Measurements from ENCODE around the gene DRAM2. TPM values are rescaled to one million over a fixed set of nuclear protein-coding genes. Genes with fewer than 3 reads are reported as not detected.

DRAM2 gene
- total RNA-seq, 4 donors from 2014 or later, result 26.8 to 45.0 (median 40.3) TPM

DNA sequence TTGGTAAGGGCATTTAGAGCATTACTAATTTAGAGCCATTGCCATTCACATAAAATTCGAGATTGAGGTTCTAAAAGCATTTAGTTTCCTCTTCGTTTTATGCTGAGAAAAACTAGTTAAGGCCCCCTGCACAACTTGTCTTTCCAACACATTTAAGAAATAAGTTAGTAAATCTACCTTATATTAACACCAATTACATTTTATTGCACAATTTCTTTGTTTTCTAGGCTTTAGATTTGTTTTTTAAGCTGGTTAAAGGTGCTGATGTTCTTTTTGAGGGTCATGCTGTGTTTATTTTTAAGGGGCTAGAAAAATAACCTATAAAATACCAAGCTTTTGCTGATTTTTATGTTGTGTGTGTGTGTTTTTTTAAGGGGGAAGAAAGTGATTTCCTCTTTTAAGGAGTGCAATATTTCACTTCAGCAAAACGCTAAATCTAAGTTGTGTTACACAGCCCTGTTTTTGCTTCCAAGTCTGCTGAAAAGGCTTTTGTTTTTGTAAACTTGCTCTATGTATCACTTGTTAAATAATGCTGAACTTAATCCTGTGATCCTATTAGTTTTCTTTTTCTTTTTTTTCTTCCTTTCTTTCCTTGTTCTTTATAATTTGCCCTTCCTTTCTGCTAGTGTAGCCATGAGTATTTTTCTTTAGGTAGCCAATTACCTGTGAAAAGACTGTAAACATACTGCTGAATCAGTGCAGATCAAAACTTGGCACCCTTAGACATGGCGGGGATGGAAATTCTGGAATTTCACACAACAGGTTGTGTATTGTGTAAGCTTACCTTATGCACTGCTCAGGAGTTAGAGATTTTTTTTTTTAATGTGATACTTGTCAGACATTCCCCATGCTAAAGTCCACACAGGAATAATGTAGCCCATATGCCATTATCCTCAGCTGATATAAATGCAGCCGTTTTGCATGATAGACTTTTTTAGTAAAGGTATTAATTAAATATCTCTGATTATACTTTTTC is 1.6 kb upstream of the DRAM2 start:
- no peak for DNase-seq (ENCODE audit: low spot score in 2 of 2)
- no peak overlapping the region for H3K4me3 ChIP-seq (ENCODE audit: low read depth, poor library complexity, severe bottlenecking)

GRCh38 chr1:111140680-111140967 is 731 bp upstream of the DRAM2 start:
- TF ChIP-seq CTCF (IDR thresholded peaks at IDR 0.05), result no peak
- TF ChIP-seq POLR2A (IDR thresholded peaks at IDR 0.05), result no peak
- 0% methylated on average over 8 to 9 of the region's 9 CpGs for WGBS, 2 donors
- no peak for DNase-seq (ENCODE audit: low spot score in 2 of 2)
- intact Hi-C loops (cut with DNase I; ENCODE audit: low total_unique reads), result no loop called here
- H3K4me3 ChIP-seq (ENCODE audit: low read depth, poor library complexity, severe bottlenecking), result peak overlapping the region; percentile 88

More for the DNA sequence above, 1.6 kb upstream of the DRAM2 start:
- 28 to 32% methylated on average over 5 of the region's 5 CpGs for WGBS, 2 donors
- TF ChIP-seq CTCF (IDR thresholded peaks at IDR 0.05), result no peak
- no peak for TF ChIP-seq POLR2A (IDR thresholded peaks at IDR 0.05)
- intact Hi-C loops (cut with DNase I; ENCODE audit: low total_unique reads), result no loop called here

- H3K4me3 ChIP-seq (ENCODE audit: low read depth, poor library complexity, severe bottlenecking), result peak overlapping the region; percentile 88
- TF ChIP-seq POLR2A (IDR thresholded peaks at IDR 0.05), result no peak
- no peak for TF ChIP-seq CTCF (IDR thresholded peaks at IDR 0.05)
- DNase-seq (ENCODE audit: low spot score in 2 of 2), result peak; percentile 36 to 82
- intact Hi-C loops (cut with DNase I; ENCODE audit: low total_unique reads), result no loop called here
- 0 to 1% methylated on average over 30 to 33 of the region's 33 CpGs for WGBS, 2 donors
These were observed 453 bp downstream of the DRAM2 start for GRCh38 chr1:111139324-111139955.

GRCh38 chr1:111133866-111134265 is 6.0 kb downstream of the DRAM2 start:
- no peak for DNase-seq (ENCODE audit: low spot score in 2 of 2)
- WGBS, 2 donors, result 94 to 96% methylated on average over 1 of the region's 1 CpG
- intact Hi-C loops (cut with DNase I; ENCODE audit: low total_unique reads), result no loop called here
- no peak overlapping the region for H3K4me3 ChIP-seq (ENCODE audit: low read depth, poor library complexity, severe bottlenecking)
- no peak for TF ChIP-seq POLR2A (IDR thresholded peaks at IDR 0.05)
- no peak for TF ChIP-seq CTCF (IDR thresholded peaks at IDR 0.05)

GRCh38 chr1:111131693-111132092 is 8.2 kb downstream of the DRAM2 start:
- 85 to 92% methylated on average over 4 of the region's 4 CpGs for WGBS, 2 donors
- intact Hi-C loops (cut with DNase I; ENCODE audit: low total_unique reads), result no loop called here
- TF ChIP-seq CTCF (IDR thresholded peaks at IDR 0.05) (no peak), POLR2A (IDR thresholded peaks at IDR 0.05) (no peak)
- H3K4me3 ChIP-seq (ENCODE audit: low read depth, poor library complexity, severe bottlenecking), result no peak overlapping the region
- no peak for DNase-seq (ENCODE audit: low spot score in 2 of 2)
